Activated CD4-positive, alpha-beta memory T cell treated with anti-CD3 and anti-CD28 coated beads for 36 hours (primary cell): ENCODE measurements around the gene NFX1. TPM values are rescaled to one million over a fixed set of nuclear protein-coding genes. Genes with fewer than 3 reads are reported as not detected.

ENCODE experiments used
- CTCF ChIA-PET: fragments of 350-600 bp; sonication (Branson Sonifier 250); formaldehyde crosslinking; loops from one replicate; lab custom pipeline; 2021; ENCODE audit warnings: antibody characterized with exemption, inconsistent platforms; lab: Charles Lee
- POLR2A ChIA-PET: fragments of 350-600 bp; sonication (Branson Sonifier 250); formaldehyde crosslinking; loops from one replicate; lab custom pipeline; 2021; ENCODE audit warnings: antibody characterized with exemption; lab: Charles Lee
- DNase-seq: peaks from one replicate; pipeline ENCODE4 v3.0.0-alpha.2; 2020
- H3K27ac Mint-ChIP-seq: one replicate; pipeline ENCODE4 v1.8.0; 2021; ENCODE audit warnings: mixed read lengths
- H3K27me3 Mint-ChIP-seq: one replicate; pipeline ENCODE4 v1.8.0; 2021; ENCODE audit warnings: mixed read lengths
- H3K36me3 Mint-ChIP-seq: one replicate; pipeline ENCODE4 v1.8.0; 2021; ENCODE audit warnings: mixed read lengths
- H3K4me1 Mint-ChIP-seq: one replicate; pipeline ENCODE4 v1.8.0; 2021; ENCODE audit warnings: low read depth, mixed read lengths
- H3K4me3 Mint-ChIP-seq: one replicate; pipeline ENCODE4 v1.8.0; 2021; ENCODE audit warnings: mild to moderate bottlenecking, mixed read lengths
- H3K9me3 Mint-ChIP-seq: one replicate; pipeline ENCODE4 v1.8.0; 2021; ENCODE audit warnings: mixed read lengths
- intact Hi-C: fragments of 100-400 bp; cut with micrococcal nuclease; formaldehyde crosslinking; loops from one replicate; pipeline ENCODE4 v1.15.1; 2023
- total RNA-seq, 2 experiments: library from RNA; stranded (reverse); gene quantifications; one replicate each; pipeline ENCODE4 v1.2.3, GENCODE V29; 2021

Gene NFX1
- total RNA-seq, 2 experiments from 2014 or later: 36.5 to 38.6 TPM

GRCh38 chr9:33255014-33255413 lies 35.3 kb upstream of the NFX1 start:
- ChIA-PET CTCF (no interaction called here), POLR2A (interaction anchor here (1.7 kb wide), 1 partner anchor 9 kb away, joined by 7 read pairs; the partner anchor contains the start of genes BAG1 and CHMP5)
- no peak overlapping the region for H3K27ac Mint-ChIP-seq
- H3K4me1 Mint-ChIP-seq: peaks cover 2% of the 10 kb centered on the region
- peaks cover 48% of the 10 kb centered on the region for H3K36me3 Mint-ChIP-seq
- intact Hi-C loops: no loop called here
- no peaks in the 10 kb centered on the region for H3K9me3 Mint-ChIP-seq
- DNase-seq: no peak
- no peak overlapping the region for H3K4me3 Mint-ChIP-seq
- H3K27me3 Mint-ChIP-seq: no peaks in the 10 kb centered on the region

GRCh38 chr9:33255471-33255870 lies 34.8 kb upstream of the NFX1 start:
- DNase-seq: no peak
- intact Hi-C loops: no loop called here
- ChIA-PET POLR2A (interaction anchor here (1.7 kb wide), 1 partner anchor 9 kb away, joined by 7 read pairs; the partner anchor contains the start of genes BAG1 and CHMP5), CTCF (no interaction called here)
- Mint-ChIP-seq H3K27me3 (no peaks in the 10 kb centered on the region), H3K9me3 (no peaks in the 10 kb centered on the region), H3K27ac (no peak overlapping the region), H3K4me1 (peaks cover 2% of the 10 kb centered on the region), H3K4me3 (no peak overlapping the region), H3K36me3 (peaks cover 51% of the 10 kb centered on the region)

GRCh38 chr9:33256236-33256635 lies 34.1 kb upstream of the NFX1 start:
- no peak for DNase-seq
- no peak overlapping the region for H3K4me3 Mint-ChIP-seq
- H3K4me1 Mint-ChIP-seq: peaks cover 2% of the 10 kb centered on the region
- CTCF ChIA-PET: interaction anchor here (2.7 kb wide), 1 partner anchor 31 kb away, joined by 8 read pairs; no protein-coding TSS in a partner anchor
- H3K27me3 Mint-ChIP-seq: no peaks in the 10 kb centered on the region
- intact Hi-C loops: loop anchor here (2.0 kb wide), 1 partner anchor 19 kb away; no protein-coding TSS in a partner anchor
- H3K27ac Mint-ChIP-seq: no peak overlapping the region
- H3K9me3 Mint-ChIP-seq: no peaks in the 10 kb centered on the region
- POLR2A ChIA-PET: no interaction called here
- H3K36me3 Mint-ChIP-seq: peaks cover 59% of the 10 kb centered on the region

- DNase-seq: no peak
- H3K27me3 Mint-ChIP-seq: no peaks in the 10 kb centered on the region
- H3K36me3 Mint-ChIP-seq: peaks cover 65% of the 10 kb centered on the region
- H3K4me3 Mint-ChIP-seq: no peak overlapping the region
- no peaks in the 10 kb centered on the region for H3K9me3 Mint-ChIP-seq
- ChIA-PET POLR2A (interaction anchor here (0.5 kb wide), 1 partner anchor 31 kb away, joined by 6 read pairs; no protein-coding TSS in a partner anchor), CTCF (interaction anchor here (2.7 kb wide), 1 partner anchor 30 kb away, joined by 8 read pairs; no protein-coding TSS in a partner anchor)
- no peak overlapping the region for H3K27ac Mint-ChIP-seq
- H3K4me1 Mint-ChIP-seq: peaks cover 8% of the 10 kb centered on the region
- intact Hi-C loops: loop anchor here (2.0 kb wide), 1 partner anchor 20 kb away; no protein-coding TSS in a partner anchor
Observed at GRCh38 chr9:33257276-33257675, 33.0 kb upstream of the NFX1 start.

- ChIA-PET POLR2A (no interaction called here), CTCF (no interaction called here)
- H3K27ac Mint-ChIP-seq: no peak overlapping the region
- H3K36me3 Mint-ChIP-seq: peaks cover 65% of the 10 kb centered on the region
- no peaks in the 10 kb centered on the region for H3K27me3 Mint-ChIP-seq
- peaks cover 18% of the 10 kb centered on the region for H3K4me1 Mint-ChIP-seq
- intact Hi-C loops: loop anchor here (10.0 kb wide), 1 partner anchor 706 kb away; the partner anchor contains the start of genes SMIM27 and TOPORS
- no peaks in the 10 kb centered on the region for H3K9me3 Mint-ChIP-seq
- no peak for DNase-seq
- no peak overlapping the region for H3K4me3 Mint-ChIP-seq
Observed at GRCh38 chr9:33260372-33260771, 29.9 kb upstream of the NFX1 start.

GRCh38 chr9:33263131-33264002 lies 26.9 kb upstream of the NFX1 start:
- H3K27me3 Mint-ChIP-seq: no peaks in the 10 kb centered on the region
- ChIA-PET POLR2A (interaction anchor here (0.7 to 3.2 kb wide), 5 partner anchors 8 to 238 kb away, joined by 3 to 16 read pairs (median 7); partner anchors contain the start of genes B4GALT1, DNAJA1 and NFX1), CTCF (interaction anchor here (0.5 to 0.6 kb wide), 2 partner anchors 62 to 689 kb away, joined by 3 read pairs; no protein-coding TSS in a partner anchor)
- peaks cover 42% of the 10 kb centered on the region for H3K4me1 Mint-ChIP-seq
- H3K9me3 Mint-ChIP-seq: no peaks in the 10 kb centered on the region
- peak; percentile 32 for DNase-seq
- H3K36me3 Mint-ChIP-seq: peaks cover 63% of the 10 kb centered on the region
- intact Hi-C loops: loop anchor here (1.0 to 10.0 kb wide), 12 partner anchors 27 to 709 kb away; partner anchors contain the start of genes APTX, AQP3, B4GALT1 and DNAJA1
- peak overlapping the region; percentile 83 for H3K27ac Mint-ChIP-seq
- peak overlapping the region; percentile 91 for H3K4me3 Mint-ChIP-seq

- ChIA-PET POLR2A (interaction anchor here (0.7 to 3.2 kb wide), 7 partner anchors 9 to 239 kb away, joined by 3 to 16 read pairs (median 5); partner anchors contain the start of genes B4GALT1, DNAJA1 and NFX1), CTCF (interaction anchor here (0.5 to 1.0 kb wide), 2 partner anchors 14 to 62 kb away, joined by 3 to 4 read pairs; no protein-coding TSS in a partner anchor)
- Mint-ChIP-seq H3K9me3 (no peaks in the 10 kb centered on the region), H3K36me3 (peaks cover 58% of the 10 kb centered on the region), H3K4me1 (peaks cover 42% of the 10 kb centered on the region), H3K27me3 (no peaks in the 10 kb centered on the region), H3K4me3 (peak overlapping the region; percentile 91), H3K27ac (peak overlapping the region; percentile 83)
- peak; percentile 55 for DNase-seq
- intact Hi-C loops: loop anchor here (1.0 to 10.0 kb wide), 12 partner anchors 26 to 709 kb away; partner anchors contain the start of genes APTX, AQP3, B4GALT1 and DNAJA1
Observed at GRCh38 chr9:33264003-33264472, 26.3 kb upstream of the NFX1 start.

GRCh38 chr9:33264473-33265177 lies 25.7 kb upstream of the NFX1 start, which contains the start of the genes BAG1 and CHMP5:
Gene BAG1 (minus strand): TSS chr9:33264708.
Gene CHMP5 (plus strand): TSS chr9:33265049. CDS start chr9:33265079, 30 bp downstream.
- intact Hi-C loops: loop anchor here (1.0 to 10.0 kb wide), 12 partner anchors 26 to 710 kb away; partner anchors contain the start of genes APTX, AQP3, B4GALT1 and DNAJA1
- ChIA-PET POLR2A (interaction anchor here (1.0 to 3.2 kb wide), 5 partner anchors 10 to 240 kb away, joined by 3 to 16 read pairs (median 7); partner anchors contain the start of genes B4GALT1, DNAJA1 and NFX1), CTCF (interaction anchor here (0.7 to 1.0 kb wide), 2 partner anchors 14 to 39 kb away, joined by 3 to 4 read pairs; no protein-coding TSS in a partner anchor)
- H3K27me3 Mint-ChIP-seq: no peaks in the 10 kb centered on the region
- DNase-seq: peak; percentile 100
- peak within 1 kb of the TSS; percentile 91 for H3K4me3 Mint-ChIP-seq
- H3K4me1 Mint-ChIP-seq: peaks cover 42% of the 10 kb centered on the region
- peak within 1 kb of the TSS; percentile 94 for H3K27ac Mint-ChIP-seq
- H3K36me3 Mint-ChIP-seq: peaks cover 55% of the 10 kb centered on the region
- H3K9me3 Mint-ChIP-seq: no peaks in the 10 kb centered on the region

- intact Hi-C loops: loop anchor here (2.0 to 10.0 kb wide), 3 partner anchors 107 to 711 kb away; partner anchors contain the start of genes AQP3, SMIM27 and TOPORS
- Mint-ChIP-seq H3K27ac (peak overlapping the region; percentile 94), H3K4me1 (peaks cover 40% of the 10 kb centered on the region), H3K4me3 (peak overlapping the region; percentile 88), H3K27me3 (no peaks in the 10 kb centered on the region), H3K36me3 (peaks cover 50% of the 10 kb centered on the region), H3K9me3 (no peaks in the 10 kb centered on the region)
- ChIA-PET CTCF (no interaction called here), POLR2A (interaction anchor here (3.2 kb wide), 1 partner anchor 240 kb away, joined by 16 read pairs; the partner anchor contains the start of gene DNAJA1)
- DNase-seq: no peak
Observed at GRCh38 chr9:33265211-33265865, 25.0 kb upstream of the NFX1 start.

- DNase-seq: no peak
- H3K36me3 Mint-ChIP-seq: peaks cover 52% of the 10 kb centered on the region
- POLR2A ChIA-PET: no interaction called here
- H3K27me3 Mint-ChIP-seq: no peaks in the 10 kb centered on the region
- peak overlapping the region; percentile 74 for H3K27ac Mint-ChIP-seq
- peak overlapping the region; percentile 40 for H3K4me3 Mint-ChIP-seq
- H3K9me3 Mint-ChIP-seq: no peaks in the 10 kb centered on the region
- intact Hi-C loops: loop anchor here (10.0 kb wide), 1 partner anchor 712 kb away; the partner anchor contains the start of genes SMIM27 and TOPORS
- H3K4me1 Mint-ChIP-seq: peaks cover 36% of the 10 kb centered on the region
- CTCF ChIA-PET: interaction anchor here (1.2 kb wide), 1 partner anchor 23 kb away, joined by 3 read pairs; the partner anchor contains the start of gene NFX1
Observed at GRCh38 chr9:33267151-33267767, 23.1 kb upstream of the NFX1 start.
